ENCODE measurements around the gene OSBPL1A.

- TF ChIP-seq CTCF (IDR thresholded peaks at IDR 0.05; ENCODE audit: low read depth, low read length) (no peak), EZH2phosphoT487 (IDR thresholded peaks at IDR 0.05; ENCODE audit: low read depth) (no peak)
Measured at GRCh38 chr18:24426073-24426397, 28.4 kb upstream of the OSBPL1A start.

Data from OCI-LY3 (cell line).